Neural cell (in vitro differentiated cells): ENCODE results near the gene UVRAG. TPM values are rescaled to one million over a fixed set of nuclear protein-coding genes. Genes with fewer than 3 reads are reported as not detected.

Experiments used
- H2AFZ ChIP-seq: fragments of 200-600, 300-800 bp; sonication (generic), shearing (Covaris generic); 2 replicates; pipeline ENCODE4 v1.6.0; 2014; ENCODE audit warnings: low read depth, mild to moderate bottlenecking, antibody characterized with exemption, low read length, moderate library complexity
- H3F3A ChIP-seq: fragments of 200-600 bp; shearing (Covaris generic); 2 replicates; pipeline ENCODE4 v1.6.1; 2016; ENCODE audit warnings: mild to moderate bottlenecking, moderate library complexity, mixed read lengths, antibody characterized with exemption, low read length; ENCODE audit not compliant: insufficient read depth, poor library complexity, severe bottlenecking
- H3K27ac ChIP-seq: fragments of 200-600, 300-800 bp; sonication (generic), shearing (Covaris generic); 2 replicates; pipeline ENCODE4 v1.5.1; 2014; ENCODE audit warnings: mild to moderate bottlenecking, low read length, moderate library complexity
- H3K27me3 ChIP-seq: fragments of 300-800, 200-600 bp; sonication (generic), shearing (Covaris generic); 2 replicates; pipeline ENCODE4 v1.6.0; 2014; ENCODE audit warnings: mild to moderate bottlenecking, low read depth, low read length, moderate library complexity; ENCODE audit not compliant: insufficient read depth
- H3K36me3 ChIP-seq: fragments of 300-800, 200-600 bp; sonication (generic), shearing (Covaris generic); 2 replicates; pipeline ENCODE4 v1.5.1; 2014; ENCODE audit warnings: mild to moderate bottlenecking, antibody characterized with exemption, low read length, moderate library complexity; ENCODE audit not compliant: insufficient read depth
- H3K4me2 ChIP-seq: fragments of 300-800, 200-600 bp; sonication (generic), shearing (Covaris generic); 2 replicates; pipeline ENCODE4 v1.6.0; 2014; ENCODE audit warnings: mild to moderate bottlenecking, low read length
- H3K4me3 ChIP-seq: fragments of 300-800, 200-600 bp; sonication (generic), shearing (Covaris generic); 2 replicates; pipeline ENCODE4 v1.5.1; 2014; ENCODE audit warnings: mild to moderate bottlenecking, low read length, moderate library complexity
- H3K79me2 ChIP-seq: fragments of 200-600 bp; shearing (Covaris generic); replicated peaks from 2 replicates; pipeline ENCODE4 v1.6.0; 2014; ENCODE audit warnings: mild to moderate bottlenecking, low read length, moderate library complexity; ENCODE audit not compliant: insufficient read depth
- H3K9ac ChIP-seq: fragments of 300-800, 200-600 bp; sonication (generic), shearing (Covaris generic); 2 replicates; pipeline ENCODE4 v1.6.1; 2016; ENCODE audit warnings: mild to moderate bottlenecking, low read length, mixed read lengths
- H3K9me2 ChIP-seq: fragments of 200-600 bp; shearing (Covaris generic); 2 replicates; pipeline ENCODE4 v1.6.1; 2016; ENCODE audit warnings: mild to moderate bottlenecking, low read length, mixed read lengths; ENCODE audit not compliant: insufficient read depth
- H3K9me3 ChIP-seq: fragments of 200-600, 300-800 bp; sonication (generic), shearing (Covaris generic); 2 replicates; pipeline ENCODE4 v1.6.1; 2016; ENCODE audit warnings: mild to moderate bottlenecking, mixed run types, low read length, moderate library complexity, mixed read lengths
- H4K20me1 ChIP-seq: fragments of 200-600 bp; shearing (Covaris generic); 2 replicates; pipeline ENCODE4 v1.6.1; 2016; ENCODE audit warnings: mild to moderate bottlenecking, mixed run types; ENCODE audit not compliant: insufficient read depth
- CTCF ChIP-seq: fragments of 450-650 bp; IDR thresholded peaks from 2 replicates; pipeline ENCODE4 v1.5.1; 2014; ENCODE audit warnings: antibody characterized with exemption, mild to moderate bottlenecking, moderate library complexity; ENCODE audit not compliant: poor library complexity, severe bottlenecking
- EP300 ChIP-seq: fragments of 450-650 bp; conservative IDR thresholded peaks from 2 replicates; pipeline ENCODE4 v1.6.1; 2014; ENCODE audit warnings: antibody characterized with exemption, mild to moderate bottlenecking, moderate library complexity; ENCODE audit not compliant: poor library complexity, severe bottlenecking
- EZH2 ChIP-seq: fragments of 200-600, 300-800 bp; shearing (Covaris generic), sonication (generic); IDR thresholded peaks from 2 replicates; pipeline ENCODE4 v1.6.1; 2014; ENCODE audit warnings: antibody characterized with exemption, low read length, borderline replicate concordance, mild to moderate bottlenecking; ENCODE audit not compliant: insufficient read depth, poor library complexity, severe bottlenecking
- MXI1 ChIP-seq: fragments of 450-650 bp; conservative IDR thresholded peaks from 2 replicates; pipeline ENCODE4 v1.6.1; 2014; ENCODE audit warnings: antibody characterized with exemption, mild to moderate bottlenecking; ENCODE audit not compliant: poor library complexity, severe bottlenecking
- POLR2AphosphoS5 ChIP-seq: IDR thresholded peaks from 2 replicates; pipeline ENCODE4 v1.6.1; 2012
- RAD21 ChIP-seq: fragments of 450-650 bp; conservative IDR thresholded peaks from 2 replicates; pipeline ENCODE4 v1.6.1; 2014; ENCODE audit warnings: antibody characterized with exemption, mild to moderate bottlenecking, moderate library complexity
- REST ChIP-seq: IDR thresholded peaks from 2 replicates; pipeline ENCODE4 v1.6.1; 2012; ENCODE audit warnings: borderline replicate concordance
- SMC3 ChIP-seq: fragments of 450-650 bp; conservative IDR thresholded peaks from 2 replicates; pipeline ENCODE4 v1.6.1; 2014; ENCODE audit warnings: antibody characterized with exemption, mild to moderate bottlenecking, moderate library complexity; ENCODE audit not compliant: poor library complexity
- TAF1 ChIP-seq: IDR thresholded peaks from 2 replicates; pipeline ENCODE4 v1.6.1; 2012; ENCODE audit warnings: low read depth
- polyA plus RNA-seq: library from polyadenylated mRNA; depleted of rRNA; stranded (reverse); fragments of >200 nt; gene quantifications from 2 replicates; pipeline ENCODE4 v1.2.3, GENCODE V29; 2014

The UVRAG gene
- polyA plus RNA-seq, 1 donor from 2014 or later = 31.6 TPM

- no peaks in the 10 kb centered on the region for H3K9me2 ChIP-seq
- H3K9me3 ChIP-seq = no peaks in the 10 kb centered on the region
- no peaks in the 10 kb centered on the region for H3K27me3 ChIP-seq
- H3K9ac ChIP-seq = no peak overlapping the region
- no peaks in the 10 kb centered on the region for H3F3A ChIP-seq
- TF ChIP-seq SMC3 (no peak), TAF1 (no peak), MXI1 (no peak), EZH2 (no peak), EP300 (no peak), REST (no peak), RAD21 (no peak), CTCF (no peak), POLR2AphosphoS5 (no peak)
- no peak overlapping the region for H3K4me2 ChIP-seq
- no peaks in the 10 kb centered on the region for H3K79me2 ChIP-seq
- no peak overlapping the region for H2AFZ ChIP-seq
- no peak overlapping the region for H3K27ac ChIP-seq
- no peaks in the 10 kb centered on the region for H3K36me3 ChIP-seq
- no peaks in the 10 kb centered on the region for H4K20me1 ChIP-seq
- H3K4me3 ChIP-seq = no peak overlapping the region
These were observed 333.2 kb downstream of the UVRAG start for GRCh38 chr11:76148231-76148630.

- no peak overlapping the region for H3K9ac ChIP-seq
- no peaks in the 10 kb centered on the region for H3K9me2 ChIP-seq
- no peaks in the 10 kb centered on the region for H3K36me3 ChIP-seq
- H3K9me3 ChIP-seq = no peaks in the 10 kb centered on the region
- H3K4me3 ChIP-seq = no peak overlapping the region
- no peak overlapping the region for H3K27ac ChIP-seq
- H3K4me2 ChIP-seq = no peak overlapping the region
- H3K79me2 ChIP-seq = no peaks in the 10 kb centered on the region
- no peak overlapping the region for H2AFZ ChIP-seq
- no peaks in the 10 kb centered on the region for H3F3A ChIP-seq
- H3K27me3 ChIP-seq = no peaks in the 10 kb centered on the region
- H4K20me1 ChIP-seq = no peaks in the 10 kb centered on the region
- TF ChIP-seq TAF1 (no peak), POLR2AphosphoS5 (no peak)
These were observed 334.1 kb downstream of the UVRAG start for GRCh38 chr11:76148941-76149613.
